Natural killer cell (primary cell): ENCODE data around the gene CACNA1C. TPM values are rescaled to one million over a fixed set of nuclear protein-coding genes. Genes with fewer than 3 reads are reported as not detected.

Source experiments
- ATAC-seq, 3 donors: fragments of 150-1000 bp in 2 of 3; fragments of 200-7000 bp in 1 of 3; cut with Tn5 transposase; 1 replicate in 1 of 3; 2 replicates in 2 of 3; pipeline ENCODE4 v1.10.0; 2021; ENCODE audit warnings: mild to moderate bottlenecking in 2 of 3, moderate library complexity in 2 of 3
- DNase-seq, 2 donors: peaks; one replicate each; pipeline versions ENCODE4 v3.0.0 to v3.0.0-alpha.2; 2013 to 2021; ENCODE audit warnings: mixed read lengths in 1 of 2
- H3K27ac ChIP-seq: one replicate; pipeline ENCODE4 v1.5.1; 2013; ENCODE audit warnings: mild to moderate bottlenecking, low read length
- H3K27me3 ChIP-seq: one replicate; pipeline ENCODE4 v1.6.1; 2013; ENCODE audit warnings: low read length; ENCODE audit not compliant: control insufficient read depth, insufficient read depth
- H3K36me3 ChIP-seq: one replicate; pipeline ENCODE4 v1.6.1; 2013; ENCODE audit warnings: low read length; ENCODE audit not compliant: control insufficient read depth, insufficient read depth
- H3K4me1 ChIP-seq: one replicate; pipeline ENCODE4 v1.6.1; 2013; ENCODE audit warnings: low read length; ENCODE audit not compliant: control insufficient read depth, insufficient read depth
- H3K4me3 ChIP-seq: one replicate; pipeline ENCODE4 v1.5.1; 2013; ENCODE audit warnings: low read length
- H3K9me3 ChIP-seq: one replicate; pipeline ENCODE4 v1.6.1; 2013; ENCODE audit warnings: low read length; ENCODE audit not compliant: control insufficient read depth, insufficient read depth
- H3K27ac Mint-ChIP-seq, 2 donors: one replicate each; pipeline ENCODE4 v1.8.0; 2022; ENCODE audit warnings: mild to moderate bottlenecking in 2 of 2, mixed read lengths in 2 of 2, moderate library complexity in 1 of 2
- H3K27me3 Mint-ChIP-seq, 2 donors: one replicate each; pipeline ENCODE4 v1.8.0; 2022; ENCODE audit warnings: low read depth in 2 of 2, mixed read lengths in 2 of 2
- H3K36me3 Mint-ChIP-seq: one replicate; pipeline ENCODE4 v1.8.0; 2022; ENCODE audit warnings: mixed read lengths
- H3K4me1 Mint-ChIP-seq, 2 donors: one replicate each; pipeline ENCODE4 v1.8.0; 2022; ENCODE audit warnings: mixed read lengths in 2 of 2
- H3K4me3 Mint-ChIP-seq: one replicate; pipeline ENCODE4 v1.8.0; 2022; ENCODE audit warnings: mild to moderate bottlenecking, moderate library complexity, mixed read lengths
- H3K9me3 Mint-ChIP-seq, 2 donors: one replicate each; pipeline ENCODE4 v1.8.0; 2022; ENCODE audit warnings: mixed read lengths in 2 of 2
- WGBS: methylation state at CpG from one replicate; pipeline ENCODE4 v1.1.7; 2013; ENCODE audit warnings: missing lambda C conversion rate; ENCODE audit not compliant: insufficient coverage; 5-methylcytosine and 5-hydroxymethylcytosine counted together
- intact Hi-C: fragments of 100-400 bp; cut with micrococcal nuclease; formaldehyde crosslinking; loops from one replicate; pipeline ENCODE4 v1.14.2; 2022
- total RNA-seq, 4 donors: library from RNA; stranded (reverse); fragments of 120-200 nt in 1 of 4; gene quantifications; one replicate each; pipeline versions ENCODE4 v1.2.3 to v1.2.4, GENCODE V29; 2013 to 2022
- TF ChIP-seq, protein P1 (sequence below): fragments of 200-600 bp; IDR thresholded peaks from one replicate; pipeline ENCODE4 v1.8.0; 2022; ENCODE audit warnings: antibody characterized with exemption

Gene CACNA1C
- total RNA-seq, 3 donors from 2014 or later (not counting 1 experiment from before 2014, with no cell fraction given): 0.07 to 0.35 (median 0.08) TPM

DNA sequence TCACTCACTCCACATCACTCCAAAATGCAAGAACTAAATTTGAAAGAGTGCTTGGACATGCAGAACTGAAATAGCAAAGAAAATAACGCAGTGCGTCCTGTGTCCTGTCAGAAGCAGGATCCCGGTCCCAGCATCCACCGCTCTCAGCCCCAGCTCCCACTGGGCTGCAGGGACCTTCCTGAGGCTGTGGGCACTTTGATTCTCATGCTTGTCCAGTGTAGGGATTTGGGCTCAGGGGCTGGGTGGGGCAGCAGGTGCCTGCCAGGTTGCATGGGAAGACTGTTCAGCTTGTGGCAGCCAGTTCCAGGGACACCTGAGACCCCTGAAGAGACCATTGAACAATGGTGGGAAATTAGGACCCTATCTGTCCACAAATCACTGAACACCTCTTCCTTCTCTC is 602.0 kb downstream of the CACNA1C start:
- Mint-ChIP-seq H3K4me1 (peaks cover 0 to 2% of the 10 kb centered on the region in 2 donors), H3K27me3 (peaks cover 7% of the 10 kb centered on the region in 2 donors), H3K4me3 (no peak overlapping the region), H3K36me3 (no peaks in the 10 kb centered on the region), H3K9me3 (no peaks in the 10 kb centered on the region), H3K27ac (no peak overlapping the region)
- 68% methylated on average over 4 of the region's 4 CpGs for WGBS
- Histone ChIP-seq H3K36me3 (no peaks in the 10 kb centered on the region), H3K27ac (no peak overlapping the region), H3K4me1 (no peaks in the 10 kb centered on the region), H3K27me3 (no peaks in the 10 kb centered on the region), H3K9me3 (no peaks in the 10 kb centered on the region), H3K4me3 (no peak overlapping the region)
- TF ChIP-seq, protein P1, sequence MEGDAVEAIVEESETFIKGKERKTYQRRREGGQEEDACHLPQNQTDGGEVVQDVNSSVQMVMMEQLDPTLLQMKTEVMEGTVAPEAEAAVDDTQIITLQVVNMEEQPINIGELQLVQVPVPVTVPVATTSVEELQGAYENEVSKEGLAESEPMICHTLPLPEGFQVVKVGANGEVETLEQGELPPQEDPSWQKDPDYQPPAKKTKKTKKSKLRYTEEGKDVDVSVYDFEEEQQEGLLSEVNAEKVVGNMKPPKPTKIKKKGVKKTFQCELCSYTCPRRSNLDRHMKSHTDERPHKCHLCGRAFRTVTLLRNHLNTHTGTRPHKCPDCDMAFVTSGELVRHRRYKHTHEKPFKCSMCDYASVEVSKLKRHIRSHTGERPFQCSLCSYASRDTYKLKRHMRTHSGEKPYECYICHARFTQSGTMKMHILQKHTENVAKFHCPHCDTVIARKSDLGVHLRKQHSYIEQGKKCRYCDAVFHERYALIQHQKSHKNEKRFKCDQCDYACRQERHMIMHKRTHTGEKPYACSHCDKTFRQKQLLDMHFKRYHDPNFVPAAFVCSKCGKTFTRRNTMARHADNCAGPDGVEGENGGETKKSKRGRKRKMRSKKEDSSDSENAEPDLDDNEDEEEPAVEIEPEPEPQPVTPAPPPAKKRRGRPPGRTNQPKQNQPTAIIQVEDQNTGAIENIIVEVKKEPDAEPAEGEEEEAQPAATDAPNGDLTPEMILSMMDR: no peak
- intact Hi-C loops: no loop called here
- no peak for DNase-seq
- no peak for ATAC-seq

DNA sequence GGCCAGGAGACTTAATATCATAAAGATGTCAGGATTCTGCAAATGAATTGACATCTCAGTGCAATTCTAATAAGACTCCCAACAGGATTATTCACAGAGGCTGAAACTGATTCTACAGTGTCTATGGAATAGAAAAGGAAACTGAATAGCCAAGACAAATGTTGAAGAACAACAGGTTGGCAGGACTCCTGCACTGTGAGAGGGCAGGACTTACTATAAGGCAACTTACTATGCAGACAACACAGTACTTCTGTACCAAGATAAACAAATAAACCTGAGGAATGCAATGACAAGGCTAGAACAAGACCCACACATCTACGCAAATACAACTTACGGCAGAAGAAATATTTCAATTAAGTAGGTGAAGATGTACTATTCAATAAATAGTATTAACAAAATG is 609.7 kb downstream of the CACNA1C start:
- no CpG with 5 or more reads among the region's 2 CpGs for WGBS
- H3K9me3 Mint-ChIP-seq: no peaks in the 10 kb centered on the region
- H3K4me1 ChIP-seq: no peaks in the 10 kb centered on the region
- no peaks in the 10 kb centered on the region for H3K9me3 ChIP-seq
- TF ChIP-seq, protein P1: no peak
- H3K4me3 Mint-ChIP-seq: no peak overlapping the region
- DNase-seq (no peak), ATAC-seq (no peak)
- H3K27me3 ChIP-seq: no peaks in the 10 kb centered on the region
- intact Hi-C loops: no loop called here
- H3K27ac Mint-ChIP-seq: no peak overlapping the region
- no peaks in the 10 kb centered on the region for H3K4me1 Mint-ChIP-seq
- no peaks in the 10 kb centered on the region for H3K36me3 Mint-ChIP-seq
- H3K27ac ChIP-seq: no peak overlapping the region
- no peaks in the 10 kb centered on the region for H3K36me3 ChIP-seq
- no peaks in the 10 kb centered on the region for H3K27me3 Mint-ChIP-seq
- H3K4me3 ChIP-seq: no peak overlapping the region

DNA sequence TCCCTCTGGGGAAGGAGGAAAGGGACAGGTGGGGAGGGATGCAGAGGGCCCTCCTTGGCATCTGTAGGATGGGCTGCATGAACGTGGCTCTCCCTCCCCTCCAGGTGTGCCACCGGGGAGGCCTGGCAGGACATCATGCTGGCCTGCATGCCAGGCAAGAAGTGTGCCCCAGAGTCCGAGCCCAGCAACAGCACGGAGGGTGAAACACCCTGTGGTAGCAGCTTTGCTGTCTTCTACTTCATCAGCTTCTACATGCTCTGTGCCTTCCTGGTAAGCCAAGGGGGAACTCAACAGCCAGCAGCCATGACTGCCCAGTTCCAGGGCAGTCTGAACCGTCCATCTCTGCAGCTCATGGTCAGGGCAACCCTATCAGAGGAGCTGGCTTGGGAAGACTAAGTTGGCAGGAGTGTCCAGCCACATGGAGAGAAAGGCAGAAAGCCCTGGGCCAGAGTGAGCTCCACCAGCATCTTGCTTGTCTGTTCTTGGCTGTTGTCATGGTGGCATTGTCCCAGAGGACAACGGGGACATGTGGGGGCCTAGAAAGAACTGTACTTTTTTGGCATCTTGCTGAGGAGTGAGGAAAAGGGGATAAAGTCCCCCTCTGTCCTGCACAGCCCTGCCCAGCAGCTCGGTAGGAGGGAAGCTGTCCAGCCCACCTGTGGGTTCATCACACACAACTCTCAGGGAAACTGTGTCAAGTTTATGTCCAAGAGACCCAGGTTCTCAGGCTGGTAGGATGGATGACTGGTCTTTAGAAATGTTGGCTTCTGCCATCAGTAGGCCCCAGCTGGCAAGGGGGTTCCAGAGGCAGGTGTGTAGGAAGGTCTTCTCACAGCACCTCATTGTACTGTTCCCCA is 612.2 kb downstream of the CACNA1C start:
- Mint-ChIP-seq H3K36me3 (no peaks in the 10 kb centered on the region), H3K9me3 (no peaks in the 10 kb centered on the region), H3K27ac (no peak overlapping the region), H3K27me3 (no peaks in the 10 kb centered on the region), H3K4me3 (no peak overlapping the region), H3K4me1 (no peaks in the 10 kb centered on the region)
- H3K36me3 ChIP-seq: peaks cover 2% of the 10 kb centered on the region
- intact Hi-C loops: no loop called here
- DNase-seq: no peak
- no peaks in the 10 kb centered on the region for H3K4me1 ChIP-seq
- H3K27me3 ChIP-seq: no peaks in the 10 kb centered on the region
- no peak for ATAC-seq
- H3K27ac ChIP-seq: no peak overlapping the region
- 86% methylated on average over 7 of the region's 7 CpGs for WGBS
- no peaks in the 10 kb centered on the region for H3K9me3 ChIP-seq
- H3K4me3 ChIP-seq: no peak overlapping the region
- TF ChIP-seq, protein P1: no peak
